GM12875 (cell line): ENCODE data around the gene ERCC6L2.

Experiments used
- H3K4me3 ChIP-seq: one replicate; pipeline ENCODE4 v1.5.1; 2011; ENCODE audit warnings: low read depth, low read length, control low read depth
- CTCF ChIP-seq: IDR thresholded peaks from 2 replicates; pipeline ENCODE4 v1.5.1; 2011; ENCODE audit warnings: low read depth, mild to moderate bottlenecking, control low read depth, inconsistent platforms, low read length, moderate library complexity, borderline replicate concordance; ENCODE audit not compliant: insufficient read depth

Gene ERCC6L2

GRCh38 chr9:95834281-95834907, 41.1 kb upstream of the ERCC6L2 start:
- no peak overlapping the region for H3K4me3 ChIP-seq
- TF ChIP-seq CTCF, result no peak

- no peak for TF ChIP-seq CTCF
- H3K4me3 ChIP-seq, result no peak overlapping the region
These were observed 40.1 kb upstream of the ERCC6L2 start for GRCh38 chr9:95835393-95835792.

- no peak overlapping the region for H3K4me3 ChIP-seq
- no peak for TF ChIP-seq CTCF
These were observed 39.4 kb upstream of the ERCC6L2 start for GRCh38 chr9:95836072-95836471.

- no peak for TF ChIP-seq CTCF
- H3K4me3 ChIP-seq, result no peak overlapping the region
These were observed 36.5 kb upstream of the ERCC6L2 start for GRCh38 chr9:95839012-95839411.

DNA sequence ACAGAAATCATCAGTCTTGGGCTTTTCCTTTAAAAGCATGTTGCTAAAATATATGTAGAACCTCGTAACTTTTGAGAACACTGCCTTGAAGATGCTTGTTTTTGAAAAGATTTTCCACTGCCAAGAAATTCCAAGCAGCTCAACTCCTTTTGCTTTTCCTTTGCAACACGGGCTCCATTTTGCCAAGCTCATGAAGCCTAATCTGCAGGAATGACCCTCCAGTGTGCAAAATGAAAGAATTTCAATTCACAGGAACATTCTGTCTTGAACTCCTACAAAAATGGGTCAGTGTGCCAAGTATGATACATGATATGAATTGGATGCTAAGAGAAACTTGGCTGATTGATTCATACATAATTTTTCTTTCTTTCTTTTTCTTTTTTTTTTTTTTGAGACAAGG, 35.4 kb upstream of the ERCC6L2 start:
- no peak for TF ChIP-seq CTCF
- H3K4me3 ChIP-seq, result no peak overlapping the region

- no peak for TF ChIP-seq CTCF
- no peak overlapping the region for H3K4me3 ChIP-seq
These were observed 34.1 kb upstream of the ERCC6L2 start for GRCh38 chr9:95841377-95841776.

DNA sequence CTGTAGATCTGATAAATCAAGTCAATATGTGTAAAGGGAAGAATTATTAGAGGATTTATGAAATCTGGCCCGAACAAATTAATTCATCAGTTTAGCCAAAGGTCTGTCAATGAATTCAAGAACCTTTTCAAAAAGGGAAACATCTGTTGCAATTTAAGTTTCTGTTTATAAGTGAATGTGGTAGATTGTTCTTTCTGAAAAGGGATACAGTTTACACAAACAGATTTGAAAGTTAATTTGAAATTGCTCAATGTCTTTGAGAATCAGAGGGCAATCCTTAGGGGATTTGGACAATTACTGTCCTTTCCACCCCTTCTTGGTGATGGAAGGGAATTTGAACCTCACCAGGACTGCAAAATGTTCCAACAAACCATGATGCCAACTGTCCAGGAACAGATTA, 29.7 kb upstream of the ERCC6L2 start:
- no peak overlapping the region for H3K4me3 ChIP-seq
- no peak for TF ChIP-seq CTCF
